T47D (cell line): ENCODE results near the gene MARCO.
"Not testable (repeated sequence)": the region's sequence is repeated elsewhere in the genome, so short reads cannot be mapped to it uniquely, and the experiment has no call there.

ENCODE experiments used
- DNase-seq, 2 experiments: peaks; one replicate each; pipeline versions ENCODE4 v3.0.0 to v3.0.0-alpha.2; 2011 to 2012; ENCODE audit warnings: low read depth in 1 of 2, low spot score in 1 of 2
- JUND ChIP-seq: IDR thresholded peaks from 2 replicates; pipeline ENCODE4 v1.6.1; 2012; ENCODE audit warnings: low read depth
- in situ Hi-C: cut with HindIII; loops from 2 replicates; pipeline ENCODE4 v1.10.0; 2016; ENCODE audit warnings: low sequenced_read_pairs, low pct_unique_long_range_greater_than_20kb

MARCO gene

GRCh38 chr2:118937817-118938216, 4.2 kb upstream of the MARCO start:
- in situ Hi-C loops, result no loop called here
- no peak for TF ChIP-seq JUND
- no peak for DNase-seq

GRCh38 chr2:118939994-118940393, 2.0 kb upstream of the MARCO start:
- DNase-seq, result no peak
- no peak for TF ChIP-seq JUND
- in situ Hi-C loops, result no loop called here

GRCh38 chr2:118940486-118941120, 1.4 kb upstream of the MARCO start:
- no peak for TF ChIP-seq JUND
- DNase-seq, result no peak
- in situ Hi-C loops, result no loop called here

- no peak for TF ChIP-seq JUND
- in situ Hi-C loops, result no loop called here
These were observed 1.3 kb downstream of the MARCO start for GRCh38 chr2:118943286-118943685.

DNA sequence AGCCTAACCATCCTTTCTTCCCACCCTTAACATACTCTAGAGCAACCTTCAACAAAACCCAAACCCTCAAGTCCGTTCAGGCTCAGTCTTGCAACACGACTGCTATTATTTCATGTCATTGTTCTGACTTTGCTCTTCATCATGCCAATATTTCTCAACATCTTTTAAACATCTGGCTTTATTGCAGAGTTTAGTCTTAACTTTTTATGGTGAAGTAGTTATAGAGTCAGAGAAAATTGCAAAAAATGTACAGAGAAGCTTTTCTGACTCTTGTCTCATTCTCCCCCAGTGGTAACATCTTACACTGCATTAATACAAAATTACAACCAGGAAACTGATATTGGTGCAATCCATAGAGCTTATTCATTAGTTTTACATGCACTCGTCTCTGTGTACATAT, 3.9 kb downstream of the MARCO start:
- in situ Hi-C loops, result no loop called here
- no peak for TF ChIP-seq JUND
- no peak for DNase-seq

More at GRCh38 chr2:118943286-118943685, 1.3 kb downstream of the MARCO start:
- no peak for DNase-seq

GRCh38 chr2:118948266-118948665, 6.3 kb downstream of the MARCO start:
- DNase-seq, in situ Hi-C loops: not testable (repeated sequence)

DNA sequence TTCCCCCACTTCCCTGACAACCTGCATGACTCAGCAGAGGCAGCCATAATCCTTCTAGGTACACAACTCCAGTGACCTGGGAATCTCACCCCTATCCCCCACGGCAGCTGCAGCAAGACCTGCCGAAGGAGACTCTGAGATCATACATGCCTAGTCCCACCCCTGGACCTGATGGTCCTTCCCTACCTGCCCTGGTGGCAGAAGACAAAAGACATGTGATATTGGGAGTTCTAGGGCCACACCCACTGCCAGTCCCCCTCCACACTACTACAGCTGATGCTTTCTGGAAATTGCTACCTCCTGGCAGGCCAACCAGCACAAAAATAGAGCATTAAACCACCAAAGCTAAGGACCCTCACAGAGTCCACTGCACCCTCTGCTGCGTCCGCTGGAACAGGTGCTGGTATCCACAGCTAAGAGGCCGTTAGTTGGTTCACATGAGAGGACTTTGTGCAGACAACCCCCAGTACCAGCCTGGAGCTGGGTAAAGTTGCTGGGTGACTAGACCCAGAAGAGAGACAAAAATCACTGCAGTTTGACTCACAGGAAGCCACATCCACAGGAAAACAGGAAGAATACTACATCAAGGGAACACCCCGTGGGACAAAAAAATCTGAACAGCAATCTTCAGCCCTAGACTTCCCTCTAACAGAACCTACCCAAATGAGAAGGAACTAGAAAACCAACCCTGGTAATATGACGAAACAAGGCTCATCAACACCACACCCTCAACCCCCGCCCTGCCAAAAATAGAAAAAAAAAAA, 12.5 kb downstream of the MARCO start:
- no peak for DNase-seq
- in situ Hi-C loops, result no loop called here
- no peak for TF ChIP-seq JUND

GRCh38 chr2:118965737-118966136, 23.7 kb downstream of the MARCO start:
- in situ Hi-C loops, result no loop called here
- no peak for DNase-seq
- no peak for TF ChIP-seq JUND

GRCh38 chr2:118967124-118967880, 25.3 kb downstream of the MARCO start:
- no peak for DNase-seq
- in situ Hi-C loops, result no loop called here
- TF ChIP-seq JUND, result no peak

GRCh38 chr2:118968042-118968441, 26.0 kb downstream of the MARCO start:
- no peak for DNase-seq
- in situ Hi-C loops, result no loop called here
- no peak for TF ChIP-seq JUND

DNA sequence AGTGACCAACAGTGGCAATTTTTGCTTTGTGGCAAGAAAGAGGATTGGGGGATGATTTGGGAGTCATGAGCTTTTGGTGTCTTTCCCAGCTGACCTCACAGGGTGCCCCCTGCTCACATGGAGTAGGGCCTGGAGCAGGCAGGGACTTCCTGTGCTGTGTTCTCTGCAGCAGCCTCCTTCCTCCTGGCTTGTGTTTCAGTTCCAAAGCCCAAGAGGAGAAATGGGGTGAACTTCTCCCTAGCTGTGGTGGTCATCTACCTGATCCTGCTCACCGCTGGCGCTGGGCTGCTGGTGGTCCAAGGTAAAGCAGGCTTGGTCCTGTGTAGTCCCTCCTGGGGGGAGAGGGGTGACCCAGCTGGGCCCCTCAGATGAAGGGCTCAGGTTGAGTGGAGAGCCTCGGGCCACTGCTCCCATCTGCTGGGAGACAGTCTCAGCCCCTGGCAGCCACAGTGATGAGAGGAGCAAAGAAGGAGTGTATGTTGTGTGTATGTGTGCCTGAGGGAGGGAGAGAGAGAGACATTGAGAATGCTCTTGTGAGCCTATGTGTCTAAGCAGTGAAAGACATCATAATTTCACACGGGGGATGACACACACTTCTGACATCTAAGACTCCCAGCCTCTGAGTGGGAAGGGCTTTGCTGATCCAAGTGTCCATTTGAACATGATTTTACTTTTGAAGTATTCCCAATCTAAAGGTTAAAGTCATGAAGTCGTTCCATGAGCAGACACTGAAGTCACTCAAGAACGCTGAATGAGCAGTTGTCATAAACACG, 27.2 kb downstream of the MARCO start:
- no peak for TF ChIP-seq JUND
- in situ Hi-C loops, result no loop called here
- no peak for DNase-seq

DNA sequence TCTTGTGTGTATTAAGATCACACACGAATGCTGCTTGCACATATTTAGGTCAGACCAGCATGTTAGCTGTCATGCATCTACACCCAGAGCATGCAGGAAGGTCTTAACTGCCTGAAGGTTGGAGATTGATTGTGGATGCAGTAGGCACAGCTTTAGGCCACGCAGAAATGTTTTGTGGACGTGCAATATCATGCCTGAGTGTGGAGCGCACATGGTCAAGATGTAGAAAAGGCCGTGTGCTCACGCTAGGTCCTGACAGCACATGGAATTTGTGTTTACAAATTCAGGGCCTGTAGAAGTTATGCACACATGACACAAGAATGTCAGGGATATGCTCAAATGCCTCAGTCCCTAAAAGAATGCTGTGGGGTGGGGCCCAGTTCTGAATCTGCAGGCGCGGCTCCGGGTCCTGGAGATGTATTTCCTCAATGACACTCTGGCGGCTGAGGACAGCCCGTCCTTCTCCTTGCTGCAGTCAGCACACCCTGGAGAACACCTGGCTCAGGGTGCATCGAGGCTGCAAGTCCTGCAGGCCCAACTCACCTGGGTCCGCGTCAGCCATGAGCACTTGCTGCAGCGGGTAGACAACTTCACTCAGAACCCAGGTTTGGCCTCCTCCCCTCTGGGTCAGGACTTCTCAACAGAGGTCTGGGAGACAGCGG, 27.9 kb downstream of the MARCO start:
- no peak for TF ChIP-seq JUND
- no peak for DNase-seq
- in situ Hi-C loops, result no loop called here
